HS-5 (cell line): ENCODE results near the gene PCDHGA1.
"Not testable (repeated sequence)": the region's sequence is repeated elsewhere in the genome, so short reads cannot be mapped to it uniquely, and the experiment has no call there.

ENCODE experiments used
- DNase-seq: peaks from one replicate; pipeline ENCODE4 v3.0.0-alpha.2; 2012; ENCODE audit warnings: low read depth

Gene PCDHGA1

GRCh38 chr5:141412854-141413539, 82.7 kb downstream of the PCDHGA1 start, which contains the start of gene PCDHGA10:
TSS of gene PCDHGA10 (plus strand) at chr5:141412987. CDS start at chr5:141413176, 189 bp downstream.
- no peak for DNase-seq

- DNase-seq: no peak
These were observed 83.3 kb downstream of the PCDHGA1 start for GRCh38 chr5:141413540-141414069.

GRCh38 chr5:141414548-141415274, 84.4 kb downstream of the PCDHGA1 start:
- not testable (repeated sequence) for DNase-seq

GRCh38 chr5:141415275-141415618, 84.9 kb downstream of the PCDHGA1 start:
- DNase-seq: not testable (repeated sequence)

GRCh38 chr5:141417494-141418172, 87.3 kb downstream of the PCDHGA1 start, which contains the start of gene PCDHGB7:
TSS of gene PCDHGB7 (plus strand) at chr5:141417677. CDS start at chr5:141417860, 183 bp downstream.
- DNase-seq: not testable (repeated sequence)

GRCh38 chr5:141419074-141419880, 89.0 kb downstream of the PCDHGA1 start:
- no peak for DNase-seq

- no peak for DNase-seq
These were observed 90.7 kb downstream of the PCDHGA1 start, which contains the start of gene PCDHGA11 for GRCh38 chr5:141420855-141421488. TSS of gene PCDHGA11 (plus strand) at chr5:141421051. CDS start at chr5:141421228, 177 bp downstream.

GRCh38 chr5:141421489-141421855, 91.2 kb downstream of the PCDHGA1 start:
- DNase-seq: no peak

GRCh38 chr5:141422742-141423291, 92.5 kb downstream of the PCDHGA1 start:
- DNase-seq: no peak

- DNase-seq: no peak
These were observed 97.6 kb downstream of the PCDHGA1 start for GRCh38 chr5:141427783-141428426.

- no peak for DNase-seq
These were observed 100.2 kb downstream of the PCDHGA1 start, which contains the start of gene PCDHGA12 for GRCh38 chr5:141430332-141431113. TSS of gene PCDHGA12 (plus strand) at chr5:141430507. CDS start at chr5:141430760, 253 bp downstream.

GRCh38 chr5:141431286-141431685, 101.0 kb downstream of the PCDHGA1 start:
- DNase-seq: no peak

GRCh38 chr5:141432308-141432707, 102.0 kb downstream of the PCDHGA1 start:
- not testable (repeated sequence) for DNase-seq

GRCh38 chr5:141432726-141433125, 102.4 kb downstream of the PCDHGA1 start:
- DNase-seq: not testable (repeated sequence)

- no peak for DNase-seq
These were observed 103.7 kb downstream of the PCDHGA1 start for GRCh38 chr5:141434006-141434405.

GRCh38 chr5:141437221-141437620, 106.9 kb downstream of the PCDHGA1 start:
- no peak for DNase-seq

GRCh38 chr5:141439411-141440141, 109.3 kb downstream of the PCDHGA1 start:
- no peak for DNase-seq

GRCh38 chr5:141440341-141440740, 110.0 kb downstream of the PCDHGA1 start:
- DNase-seq: no peak
